HG02571 (cell line): Measurements from ENCODE around the gene CRIP3.
"Not testable (repeated sequence)": the region's sequence is repeated elsewhere in the genome, so short reads cannot be mapped to it uniquely, and the experiment has no call there.

ENCODE experiments used
- ATAC-seq: cut with Tn5 transposase; IDR thresholded peaks from one replicate; pipeline ENCODE4 v1.9.1; 2021; ENCODE audit warnings: mild to moderate bottlenecking, moderate library complexity; ENCODE audit not compliant: unreplicated experiment

The CRIP3 gene

GRCh38 chr6:43308101-43308989, at the start of gene CRIP3:
TSS of gene CRIP3 (minus strand) at chr6:43308826. CDS start at chr6:43308792, 34 bp downstream.
- no peak for ATAC-seq

- no peak for ATAC-seq
Observed at GRCh38 chr6:43355862-43356590, 47.4 kb upstream of the CRIP3 start.

- ATAC-seq: not testable (repeated sequence)
Observed at GRCh38 chr6:43351951-43352350, 43.3 kb upstream of the CRIP3 start.

- no peak for ATAC-seq
Observed at GRCh38 chr6:43347444-43347843, 38.8 kb upstream of the CRIP3 start.

- no peak for ATAC-seq
Observed at GRCh38 chr6:43347021-43347420, 38.4 kb upstream of the CRIP3 start.

- not testable (repeated sequence) for ATAC-seq
Observed at GRCh38 chr6:43346243-43346642, 37.6 kb upstream of the CRIP3 start.

- ATAC-seq: peak; percentile 66
Observed at GRCh38 chr6:43339168-43339567, 30.5 kb upstream of the CRIP3 start.

- no peak for ATAC-seq
Observed at GRCh38 chr6:43338243-43338642, 29.6 kb upstream of the CRIP3 start.

- ATAC-seq: no peak
Observed at GRCh38 chr6:43336382-43336781, 27.8 kb upstream of the CRIP3 start.

GRCh38 chr6:43335469-43335868, 26.8 kb upstream of the CRIP3 start:
- no peak for ATAC-seq

GRCh38 chr6:43334466-43335095, 26.0 kb upstream of the CRIP3 start:
- ATAC-seq: no peak

GRCh38 chr6:43331891-43332290, 23.3 kb upstream of the CRIP3 start:
- ATAC-seq: no peak

- ATAC-seq: no peak
Observed at GRCh38 chr6:43331470-43331869, 22.8 kb upstream of the CRIP3 start.

GRCh38 chr6:43328528-43328927, 19.9 kb upstream of the CRIP3 start:
- ATAC-seq: no peak

- no peak for ATAC-seq
Observed at GRCh38 chr6:43325876-43326275, 17.2 kb upstream of the CRIP3 start.

- ATAC-seq: no peak
Observed at GRCh38 chr6:43318011-43318410, 9.4 kb upstream of the CRIP3 start.

GRCh38 chr6:43313813-43314212, 5.2 kb upstream of the CRIP3 start:
- ATAC-seq: no peak

GRCh38 chr6:43311666-43312065, 3.0 kb upstream of the CRIP3 start:
- no peak for ATAC-seq

GRCh38 chr6:43310624-43311023, 2.0 kb upstream of the CRIP3 start:
- no peak for ATAC-seq

GRCh38 chr6:43310134-43310533, 1.5 kb upstream of the CRIP3 start:
- no peak for ATAC-seq

- no peak for ATAC-seq
Observed at GRCh38 chr6:43308990-43309477, 408 bp upstream of the CRIP3 start.
